GM12878 (cell line): ENCODE data around the gene TCEA2. TPM values are rescaled to one million over a fixed set of nuclear protein-coding genes. Genes with fewer than 3 reads are reported as not detected.
A peak's percentile ranks its signal among the peaks of the same experiment; 100 is the strongest.

Experiments used
- ATAC-seq: fragments of 200-7000 bp; cut with Tn5 transposase; 3 replicates; pipeline ENCODE4 v1.9.1; 2020; ENCODE audit warnings: mild to moderate bottlenecking, moderate library complexity
- BruUV-seq: library from RNA; stranded (reverse); fragments of 400-500 nt; replicated peaks from 2 replicates; lab custom pipeline; 2021; lab: Mats Ljungman, UMichigan
- CTCF ChIA-PET: fragments of 300-600 bp; sonication (Branson Sonifier 250); formaldehyde crosslinking; extraction: SDS; loops from one replicate; lab custom pipeline; 2021; ENCODE audit warnings: inconsistent platforms; lab: Yijun Ruan, JAX
- POLR2A ChIA-PET: fragments of 350-600 bp; formaldehyde crosslinking; extraction: SDS; loops from one replicate; lab custom pipeline; 2021; ENCODE audit warnings: inconsistent platforms; lab: Charles Lee
- RAD21 ChIA-PET: fragments of 300-600 bp; sonication (Branson Sonifier 250); formaldehyde crosslinking; loops from one replicate; lab custom pipeline; 2023; ENCODE audit warnings: antibody characterized with exemption; ENCODE audit not compliant: unreplicated experiment; lab: Charles Lee
- SMC1A ChIA-PET: fragments of 300-600 bp; sonication (Branson Sonifier 250); formaldehyde crosslinking; loops from one replicate; lab custom pipeline; 2023; ENCODE audit not compliant: unreplicated experiment, uncharacterized antibody; lab: Charles Lee
- DNase-seq: peaks from one replicate; pipeline ENCODE4 v3.0.0-alpha.2; 2011; ENCODE audit warnings: low read depth, low spot score
- FAIRE-seq: peaks from 3 replicates; lab custom pipeline; 2011; peaks lifted over from hg19 to GRCh38; lab: Jason Lieb, UNC
- H2AFZ ChIP-seq: 2 replicates; pipeline ENCODE4 v1.6.0; 2011; ENCODE audit warnings: low read depth, low read length, control low read depth; ENCODE audit not compliant: control insufficient read depth
- H3K27ac ChIP-seq: 2 replicates; pipeline ENCODE4 v1.5.1; 2011; ENCODE audit warnings: control low read depth; ENCODE audit not compliant: control insufficient read depth, insufficient read depth
- H3K27me3 ChIP-seq, 2 experiments: replicated peaks in 1 of 2; 2 replicates each; pipeline versions ENCODE4 v1.6.0 to v1.6.1; 2011; ENCODE audit warnings: low read length in 1 of 2; ENCODE audit not compliant: control insufficient read depth in 2 of 2, insufficient read depth in 2 of 2
- H3K36me3 ChIP-seq, 2 experiments: 2 replicates each; pipeline ENCODE4 v1.5.1; 2011; ENCODE audit warnings: low read length in 1 of 2; ENCODE audit not compliant: control insufficient read depth in 2 of 2, insufficient read depth in 2 of 2
- H3K4me1 ChIP-seq: 2 replicates; pipeline ENCODE4 v1.6.1; 2011; ENCODE audit warnings: mild to moderate bottlenecking, low read length, moderate library complexity, mixed read lengths; ENCODE audit not compliant: control insufficient read depth, insufficient read depth
- H3K4me2 ChIP-seq: 2 replicates; pipeline ENCODE4 v1.6.0; 2011; ENCODE audit warnings: control low read depth; ENCODE audit not compliant: control insufficient read depth, insufficient read depth
- H3K4me3 ChIP-seq: fragments of 200-600 bp; sonication (generic); 2 replicates; pipeline ENCODE4 v1.5.1; 2016
- H3K79me2 ChIP-seq: 2 replicates; pipeline ENCODE4 v1.6.0; 2011; ENCODE audit warnings: low read length; ENCODE audit not compliant: control insufficient read depth, insufficient read depth
- H3K9ac ChIP-seq: 2 replicates; pipeline ENCODE4 v1.8.0; 2011; ENCODE audit warnings: low read length, control low read depth, mixed read lengths; ENCODE audit not compliant: control insufficient read depth, insufficient read depth
- H3K9me3 ChIP-seq: replicated peaks from 3 replicates; pipeline ENCODE4 v1.5.1; 2011; ENCODE audit warnings: mild to moderate bottlenecking, low read length; ENCODE audit not compliant: control insufficient read depth, insufficient read depth
- H4K20me1 ChIP-seq: 2 replicates; pipeline ENCODE4 v1.6.0; 2011; ENCODE audit not compliant: control insufficient read depth, insufficient read depth
- BHLHE40 ChIP-seq, 2 experiments: fragments of 450-650 bp in 1 of 2; IDR thresholded peaks; 2 replicates each; pipeline ENCODE4 v1.6.1; 2011 to 2017; ENCODE audit warnings: low read depth in 2 of 2, borderline replicate concordance in 1 of 2, improper control_type of control experiment in 1 of 2, low read length in 1 of 2, mild to moderate bottlenecking in 1 of 2
- POLR2AphosphoS5 ChIP-seq: IDR thresholded peaks from 2 replicates; pipeline ENCODE4 v1.6.1; 2011; ENCODE audit warnings: mild to moderate bottlenecking, low read length, inconsistent platforms
- ZBED1 ChIP-seq: IDR thresholded peaks from 2 replicates; pipeline ENCODE4 v1.6.1; 2016; ENCODE audit warnings: borderline replicate concordance
- WGBS: methylation state at CpG from one replicate; pipeline ENCODE4 v1.1.6; 2016; ENCODE audit warnings: low lambda C conversion rate; ENCODE audit not compliant: insufficient replicate concordance, insufficient coverage; ENCODE audit errors: missing lambda C conversion rate; 5-methylcytosine and 5-hydroxymethylcytosine counted together
- in situ Hi-C: fragments of 300-500 bp; cut with MboI; formaldehyde crosslinking; loops from 9 replicates; pipeline ENCODE4 v1.14.3; 2018; ENCODE audit warnings: mixed read lengths
- intact Hi-C: fragments of 100-400 bp; cut with micrococcal nuclease; formaldehyde crosslinking; loops from one replicate; pipeline ENCODE4 v1.14.2; 2022; ENCODE audit not compliant: unreplicated experiment
- polyA plus RNA-seq, 11 experiments: library from polyadenylated mRNA; depleted of rRNA in 4 of 11; unstranded in 6 of 11; stranded (reverse) in 5 of 11; fragments of >200 nt; fragmentation: Nextera tagmentation in 4 of 11; fragmentation: Illumina TruSeq in 1 of 11; extraction: Ambion mirVana in 4 of 11; extraction: Trizol in 1 of 11; gene quantifications; 1 replicate in 1 of 11; 2 replicates in 10 of 11; pipeline versions ENCODE4 v1.2.1 to v1.2.3, GENCODE V29; 2011 to 2016; ENCODE audit warnings: inconsistent platforms in 2 of 11, missing spikeins in 2 of 11, low read depth in 1 of 11
- total RNA-seq, 4 experiments: library from RNA; depleted of rRNA in 3 of 4; stranded (reverse); fragments of >200 nt in 3 of 4; fragmentation: Illumina TruSeq in 1 of 4; extraction: Trizol in 1 of 4; gene quantifications; 2 replicates each; pipeline versions ENCODE4 v1.2.1 to v1.2.3, GENCODE V29; 2013 to 2021
- TF ChIP-seq, protein P1 (sequence below): fragments of 450-650 bp; IDR thresholded peaks from 2 replicates; pipeline ENCODE4 v1.6.1; 2017; ENCODE audit warnings: mild to moderate bottlenecking
- TF ChIP-seq, protein P2 (sequence below): fragments of 450-650 bp; IDR thresholded peaks from 2 replicates; pipeline ENCODE4 v1.6.1; 2016; ENCODE audit warnings: mild to moderate bottlenecking, moderate library complexity, borderline replicate concordance
- TF ChIP-seq, protein P3 (sequence below): fragments of 150-350 bp; IDR thresholded peaks from 2 replicates; pipeline ENCODE4 v1.6.1; 2014; ENCODE audit warnings: mild to moderate bottlenecking, low read depth, low read length
- TF ChIP-seq, protein P4 (sequence below): fragments of 450-650 bp; IDR thresholded peaks from 2 replicates; pipeline ENCODE4 v1.6.1; 2017; ENCODE audit warnings: mild to moderate bottlenecking, moderate library complexity

Gene TCEA2
- total and polyA plus RNA-seq, 10 of the 15 experiments (the other 5 are each of a cell fraction or from before 2014, with no cell fraction given): 3.4 to 42.5 (median 13.3) TPM

DNA sequence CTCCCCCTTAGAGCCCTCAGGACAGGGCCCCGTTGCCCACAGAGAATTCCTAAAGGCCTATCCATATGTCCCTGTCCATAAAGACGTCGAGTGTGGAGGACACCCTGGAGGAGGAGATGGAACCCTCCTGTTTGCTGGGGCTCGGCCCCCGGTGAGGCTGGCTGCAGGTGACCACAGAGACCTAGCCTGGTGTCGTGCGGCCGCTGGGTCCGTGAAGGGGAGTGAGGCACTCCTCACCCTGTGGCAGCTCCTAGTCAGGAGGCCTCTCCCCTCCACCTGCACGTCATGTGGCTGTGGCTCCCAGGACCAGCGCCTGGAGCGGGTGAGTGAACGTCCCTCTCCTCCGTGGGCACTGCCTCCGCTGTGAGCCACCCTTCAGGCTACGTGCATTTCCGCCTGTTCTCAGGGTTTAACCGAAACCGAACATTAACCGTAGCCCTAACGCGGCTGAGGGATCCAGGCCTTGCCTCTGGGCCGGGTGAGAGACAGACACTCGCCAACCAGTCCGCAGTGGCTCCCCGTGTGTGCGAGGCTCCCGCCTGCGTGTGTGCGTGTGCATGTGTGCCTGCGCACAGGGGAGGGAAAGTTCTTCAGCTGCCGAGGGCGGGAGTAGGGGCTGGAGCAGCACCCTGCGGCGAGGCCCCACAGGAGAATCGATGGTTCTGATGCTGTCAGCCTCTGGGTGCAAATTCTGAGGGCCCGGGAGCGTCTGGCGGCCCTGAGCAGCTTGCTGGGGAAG is 5.9 kb upstream of the TCEA2 start:
- Histone ChIP-seq H2AFZ (peak overlapping the region; percentile 78; the same call in 1 of the 2 replicates), H3K27me3 (no peaks in the 10 kb centered on the region; a peak in 1 of 4 replicates), H3K4me1 (peaks cover 48% of the 10 kb centered on the region), H3K79me2 (no peaks in the 10 kb centered on the region; the same call in none of the 2 replicates), H3K4me2 (peak overlapping the region; percentile 90), H3K27ac (peak overlapping the region; percentile 50), H3K9me3 (no peaks in the 10 kb centered on the region), H3K36me3 (no peaks in the 10 kb centered on the region), H4K20me1 (no peaks in the 10 kb centered on the region), H3K4me3 (peak overlapping the region; percentile 35; the same call in 1 of the 2 replicates), H3K9ac (peak overlapping the region; percentile 42; the same call in 1 of the 2 replicates)
- in situ Hi-C loops (no loop called here), intact Hi-C loops (loop anchor here (2.0 to 10.0 kb wide), 4 partner anchors 18 to 192 kb away; partner anchors contain the start of genes ABHD16B, PRPF6, TPD52L2 and UCKL1)
- peak; percentile 7 for ATAC-seq
- RAD21 ChIA-PET: interaction anchor here (0.6 to 7.1 kb wide), 10 partner anchors 17 to 519 kb away, joined by 3 to 78 read pairs (median 6); partner anchors contain the start of genes PRPF6, PTK6 and TPD52L2
- POLR2A ChIA-PET: interaction anchor here (0.6 to 2.6 kb wide), 7 partner anchors 17 to 101 kb away, joined by 3 to 28 read pairs (median 4); partner anchors contain the start of genes PRPF6 and UCKL1
- FAIRE-seq: no peak
- CTCF ChIA-PET: interaction anchor here (0.6 to 9.2 kb wide), 23 partner anchors 9 to 520 kb away, joined by 3 to 108 read pairs (median 4); partner anchors contain the start of genes PRPF6, PTK6, TPD52L2 and UCKL1
- DNase-seq: no peak
- WGBS: 64% methylated on average over 38 of the region's 39 CpGs
- SMC1A ChIA-PET: interaction anchor here (0.9 to 2.6 kb wide), 6 partner anchors 18 to 228 kb away, joined by 3 to 21 read pairs (median 4); partner anchors contain the start of genes C20orf204, PRPF6 and TPD52L2
- BruUV-seq: no TSS peak
- TF ChIP-seq, protein P1, sequence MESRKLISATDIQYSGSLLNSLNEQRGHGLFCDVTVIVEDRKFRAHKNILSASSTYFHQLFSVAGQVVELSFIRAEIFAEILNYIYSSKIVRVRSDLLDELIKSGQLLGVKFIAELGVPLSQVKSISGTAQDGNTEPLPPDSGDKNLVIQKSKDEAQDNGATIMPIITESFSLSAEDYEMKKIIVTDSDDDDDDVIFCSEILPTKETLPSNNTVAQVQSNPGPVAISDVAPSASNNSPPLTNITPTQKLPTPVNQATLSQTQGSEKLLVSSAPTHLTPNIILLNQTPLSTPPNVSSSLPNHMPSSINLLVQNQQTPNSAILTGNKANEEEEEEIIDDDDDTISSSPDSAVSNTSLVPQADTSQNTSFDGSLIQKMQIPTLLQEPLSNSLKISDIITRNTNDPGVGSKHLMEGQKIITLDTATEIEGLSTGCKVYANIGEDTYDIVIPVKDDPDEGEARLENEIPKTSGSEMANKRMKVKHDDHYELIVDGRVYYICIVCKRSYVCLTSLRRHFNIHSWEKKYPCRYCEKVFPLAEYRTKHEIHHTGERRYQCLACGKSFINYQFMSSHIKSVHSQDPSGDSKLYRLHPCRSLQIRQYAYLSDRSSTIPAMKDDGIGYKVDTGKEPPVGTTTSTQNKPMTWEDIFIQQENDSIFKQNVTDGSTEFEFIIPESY: peak; percentile 87; the same call in 1 of the 2 replicates
- TF ChIP-seq BHLHE40 (IDR thresholded peaks at IDR 0.05; ENCODE audit: borderline replicate concordance in 1 of 2, low read depth in 2 of 2, low read length in 1 of 2) (peak in 1 of 2 experiments; percentile 13; a peak in 2 of 4 replicates), POLR2AphosphoS5 (peak; percentile 28; the same call in 1 of the 2 replicates), ZBED1 (no peak)
- TF ChIP-seq, protein P2, sequence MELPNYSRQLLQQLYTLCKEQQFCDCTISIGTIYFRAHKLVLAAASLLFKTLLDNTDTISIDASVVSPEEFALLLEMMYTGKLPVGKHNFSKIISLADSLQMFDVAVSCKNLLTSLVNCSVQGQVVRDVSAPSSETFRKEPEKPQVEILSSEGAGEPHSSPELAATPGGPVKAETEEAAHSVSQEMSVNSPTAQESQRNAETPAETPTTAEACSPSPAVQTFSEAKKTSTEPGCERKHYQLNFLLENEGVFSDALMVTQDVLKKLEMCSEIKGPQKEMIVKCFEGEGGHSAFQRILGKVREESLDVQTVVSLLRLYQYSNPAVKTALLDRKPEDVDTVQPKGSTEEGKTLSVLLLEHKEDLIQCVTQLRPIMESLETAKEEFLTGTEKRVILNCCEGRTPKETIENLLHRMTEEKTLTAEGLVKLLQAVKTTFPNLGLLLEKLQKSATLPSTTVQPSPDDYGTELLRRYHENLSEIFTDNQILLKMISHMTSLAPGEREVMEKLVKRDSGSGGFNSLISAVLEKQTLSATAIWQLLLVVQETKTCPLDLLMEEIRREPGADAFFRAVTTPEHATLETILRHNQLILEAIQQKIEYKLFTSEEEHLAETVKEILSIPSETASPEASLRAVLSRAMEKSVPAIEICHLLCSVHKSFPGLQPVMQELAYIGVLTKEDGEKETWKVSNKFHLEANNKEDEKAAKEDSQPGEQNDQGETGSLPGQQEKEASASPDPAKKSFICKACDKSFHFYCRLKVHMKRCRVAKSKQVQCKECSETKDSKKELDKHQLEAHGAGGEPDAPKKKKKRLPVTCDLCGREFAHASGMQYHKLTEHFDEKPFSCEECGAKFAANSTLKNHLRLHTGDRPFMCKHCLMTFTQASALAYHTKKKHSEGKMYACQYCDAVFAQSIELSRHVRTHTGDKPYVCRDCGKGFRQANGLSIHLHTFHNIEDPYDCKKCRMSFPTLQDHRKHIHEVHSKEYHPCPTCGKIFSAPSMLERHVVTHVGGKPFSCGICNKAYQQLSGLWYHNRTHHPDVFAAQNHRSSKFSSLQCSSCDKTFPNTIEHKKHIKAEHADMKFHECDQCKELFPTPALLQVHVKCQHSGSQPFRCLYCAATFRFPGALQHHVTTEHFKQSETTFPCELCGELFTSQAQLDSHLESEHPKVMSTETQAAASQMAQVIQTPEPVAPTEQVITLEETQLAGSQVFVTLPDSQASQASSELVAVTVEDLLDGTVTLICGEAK: peak; percentile 16; the same call in 1 of the 2 replicates
- TF ChIP-seq, protein P3, sequence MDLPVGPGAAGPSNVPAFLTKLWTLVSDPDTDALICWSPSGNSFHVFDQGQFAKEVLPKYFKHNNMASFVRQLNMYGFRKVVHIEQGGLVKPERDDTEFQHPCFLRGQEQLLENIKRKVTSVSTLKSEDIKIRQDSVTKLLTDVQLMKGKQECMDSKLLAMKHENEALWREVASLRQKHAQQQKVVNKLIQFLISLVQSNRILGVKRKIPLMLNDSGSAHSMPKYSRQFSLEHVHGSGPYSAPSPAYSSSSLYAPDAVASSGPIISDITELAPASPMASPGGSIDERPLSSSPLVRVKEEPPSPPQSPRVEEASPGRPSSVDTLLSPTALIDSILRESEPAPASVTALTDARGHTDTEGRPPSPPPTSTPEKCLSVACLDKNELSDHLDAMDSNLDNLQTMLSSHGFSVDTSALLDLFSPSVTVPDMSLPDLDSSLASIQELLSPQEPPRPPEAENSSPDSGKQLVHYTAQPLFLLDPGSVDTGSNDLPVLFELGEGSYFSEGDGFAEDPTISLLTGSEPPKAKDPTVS: no peak
- TF ChIP-seq, protein P4, sequence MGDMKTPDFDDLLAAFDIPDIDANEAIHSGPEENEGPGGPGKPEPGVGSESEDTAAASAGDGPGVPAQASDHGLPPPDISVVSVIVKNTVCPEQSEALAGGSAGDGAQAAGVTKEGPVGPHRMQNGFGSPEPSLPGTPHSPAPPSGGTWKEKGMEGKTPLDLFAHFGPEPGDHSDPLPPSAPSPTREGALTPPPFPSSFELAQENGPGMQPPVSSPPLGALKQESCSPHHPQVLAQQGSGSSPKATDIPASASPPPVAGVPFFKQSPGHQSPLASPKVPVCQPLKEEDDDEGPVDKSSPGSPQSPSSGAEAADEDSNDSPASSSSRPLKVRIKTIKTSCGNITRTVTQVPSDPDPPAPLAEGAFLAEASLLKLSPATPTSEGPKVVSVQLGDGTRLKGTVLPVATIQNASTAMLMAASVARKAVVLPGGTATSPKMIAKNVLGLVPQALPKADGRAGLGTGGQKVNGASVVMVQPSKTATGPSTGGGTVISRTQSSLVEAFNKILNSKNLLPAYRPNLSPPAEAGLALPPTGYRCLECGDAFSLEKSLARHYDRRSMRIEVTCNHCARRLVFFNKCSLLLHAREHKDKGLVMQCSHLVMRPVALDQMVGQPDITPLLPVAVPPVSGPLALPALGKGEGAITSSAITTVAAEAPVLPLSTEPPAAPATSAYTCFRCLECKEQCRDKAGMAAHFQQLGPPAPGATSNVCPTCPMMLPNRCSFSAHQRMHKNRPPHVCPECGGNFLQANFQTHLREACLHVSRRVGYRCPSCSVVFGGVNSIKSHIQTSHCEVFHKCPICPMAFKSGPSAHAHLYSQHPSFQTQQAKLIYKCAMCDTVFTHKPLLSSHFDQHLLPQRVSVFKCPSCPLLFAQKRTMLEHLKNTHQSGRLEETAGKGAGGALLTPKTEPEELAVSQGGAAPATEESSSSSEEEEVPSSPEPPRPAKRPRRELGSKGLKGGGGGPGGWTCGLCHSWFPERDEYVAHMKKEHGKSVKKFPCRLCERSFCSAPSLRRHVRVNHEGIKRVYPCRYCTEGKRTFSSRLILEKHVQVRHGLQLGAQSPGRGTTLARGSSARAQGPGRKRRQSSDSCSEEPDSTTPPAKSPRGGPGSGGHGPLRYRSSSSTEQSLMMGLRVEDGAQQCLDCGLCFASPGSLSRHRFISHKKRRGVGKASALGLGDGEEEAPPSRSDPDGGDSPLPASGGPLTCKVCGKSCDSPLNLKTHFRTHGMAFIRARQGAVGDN: peak; percentile 58; the same call in 1 of the 2 replicates
